CD4-positive, alpha-beta T cell (primary cell): ENCODE results near the gene TSEN2. TPM values are rescaled to one million over a fixed set of nuclear protein-coding genes. Genes with fewer than 3 reads are reported as not detected.
A peak's percentile ranks its signal among the peaks of the same experiment; 100 is the strongest.

Experiments
- ATAC-seq: fragments of 200-7000 bp; cut with Tn5 transposase; one replicate; pipeline ENCODE4 v1.10.0; 2022; ENCODE audit warnings: mild to moderate bottlenecking; ENCODE audit not compliant: poor library complexity
- CTCF ChIA-PET: fragments of 350-600 bp; sonication (Branson Sonifier 250); formaldehyde crosslinking; loops from one replicate; lab custom pipeline; 2021; ENCODE audit warnings: antibody characterized with exemption, inconsistent platforms; lab: Charles Lee
- POLR2A ChIA-PET: fragments of 350-600 bp; sonication (Branson Sonifier 250); formaldehyde crosslinking; loops from one replicate; lab custom pipeline; 2021; ENCODE audit warnings: antibody characterized with exemption, inconsistent platforms; lab: Charles Lee
- DNase-seq, 14 experiments: peaks; one replicate each; pipeline ENCODE4 v3.0.0-alpha.2; 2013 to 2020; ENCODE audit warnings: mixed read lengths in 2 of 14
- H3K27ac ChIP-seq, 2 donors: one replicate each; pipeline versions ENCODE4 v1.5.1 to v1.7.0; 2013; ENCODE audit warnings: low read length in 2 of 2, low read depth in 1 of 2, mild to moderate bottlenecking in 1 of 2
- H3K27me3 ChIP-seq, 2 experiments: 1 replicate in 1 of 2; 2 replicates in 1 of 2; pipeline versions ENCODE4 v1.6.1 to v1.7.0; 2013; ENCODE audit warnings: low read length in 2 of 2, control low read depth in 1 of 2, mild to moderate bottlenecking in 1 of 2, moderate library complexity in 1 of 2; ENCODE audit not compliant: insufficient read depth in 2 of 2, control insufficient read depth in 1 of 2
- H3K36me3 ChIP-seq: one replicate; pipeline ENCODE4 v1.6.1; 2013; ENCODE audit warnings: low read length, control low read depth; ENCODE audit not compliant: insufficient read depth
- H3K4me1 ChIP-seq: one replicate; pipeline ENCODE4 v1.6.1; 2013; ENCODE audit warnings: low read length, control low read depth; ENCODE audit not compliant: insufficient read depth
- H3K4me3 ChIP-seq: one replicate; pipeline ENCODE4 v1.5.1; 2013; ENCODE audit warnings: mild to moderate bottlenecking, low read length, moderate library complexity
- H3K9me3 ChIP-seq, 2 experiments: 1 replicate in 1 of 2; 2 replicates in 1 of 2; pipeline versions ENCODE4 v1.6.1 to v1.7.0; 2013; ENCODE audit warnings: low read length in 2 of 2, mild to moderate bottlenecking in 2 of 2, control low read depth in 1 of 2, moderate library complexity in 1 of 2; ENCODE audit not compliant: control insufficient read depth in 1 of 2, insufficient read depth in 1 of 2
- H3K27ac Mint-ChIP-seq: one replicate; pipeline ENCODE4 v1.8.0; 2020; ENCODE audit warnings: mixed read lengths
- H3K27me3 Mint-ChIP-seq: one replicate; pipeline ENCODE4 v1.8.0; 2021; ENCODE audit warnings: mixed read lengths
- H3K36me3 Mint-ChIP-seq: one replicate; pipeline ENCODE4 v1.8.0; 2021; ENCODE audit warnings: low read depth, mixed read lengths
- H3K4me1 Mint-ChIP-seq: one replicate; pipeline ENCODE4 v1.8.0; 2021; ENCODE audit warnings: low read depth, mixed read lengths
- H3K4me3 Mint-ChIP-seq: one replicate; pipeline ENCODE4 v1.8.0; 2020; ENCODE audit warnings: mild to moderate bottlenecking, mixed read lengths
- H3K9me3 Mint-ChIP-seq: one replicate; pipeline ENCODE4 v1.8.0; 2020; ENCODE audit warnings: mixed read lengths
- CTCF ChIP-seq: fragments of 200-600 bp; IDR thresholded peaks from one replicate; pipeline ENCODE4 v1.8.0; 2022; ENCODE audit warnings: antibody characterized with exemption, mild to moderate bottlenecking
- intact Hi-C, 2 experiments: fragments of 100-400 bp; cut with DNase I in 1 of 2; cut with micrococcal nuclease in 1 of 2; formaldehyde crosslinking; loops; one replicate each; pipeline versions ENCODE4 v1.15.1 to v1.9.0; 2023 to 2025; cut with DNase I, micrococcal nuclease
- total RNA-seq, 174 experiments: library from RNA in 2 of 174; stranded (reverse) in 2 of 174; gene quantifications; one replicate each; pipeline ENCODE4 v1.2.3 and lab custom pipeline; 2021 to 2026

TSEN2 gene
- total RNA-seq, 2 experiments from 2014 or later, result 8.0 to 8.2 TPM

- H3K36me3 Mint-ChIP-seq, result no peaks in the 10 kb centered on the region
- H3K27me3 Mint-ChIP-seq, result peaks cover 30% of the 10 kb centered on the region
- no peak overlapping the region for H3K27ac Mint-ChIP-seq
- POLR2A ChIA-PET, result no interaction called here
- Histone ChIP-seq H3K27ac (no peak overlapping the region), H3K4me1 (peaks cover 7% of the 10 kb centered on the region), H3K27me3 (peaks cover 14 to 20% of the 10 kb centered on the region in 2 experiments), H3K9me3 (peaks cover 0 to 10% of the 10 kb centered on the region in 2 experiments), H3K4me3 (no peak overlapping the region), H3K36me3 (no peaks in the 10 kb centered on the region)
- TF ChIP-seq CTCF, result no peak
- H3K4me1 Mint-ChIP-seq, result peaks cover 8% of the 10 kb centered on the region
- CTCF ChIA-PET, result interaction anchor here (0.9 kb wide), 1 partner anchor 71 kb away, joined by 3 read pairs; no protein-coding TSS in a partner anchor
- intact Hi-C loops, result loop anchor here in 1 of 2 experiments (10.0 kb wide), 3 partner anchors 285 to 1275 kb away; partner anchors contain the start of gene ATG7
- DNase-seq (no peak), ATAC-seq (no peak)
- no peaks in the 10 kb centered on the region for H3K9me3 Mint-ChIP-seq
- H3K4me3 Mint-ChIP-seq, result no peak overlapping the region
These were observed 65.9 kb downstream of the TSEN2 start for GRCh38 chr3:12549971-12550760.

GRCh38 chr3:12553921-12554391 is 69.7 kb downstream of the TSEN2 start:
- Mint-ChIP-seq H3K9me3 (no peaks in the 10 kb centered on the region), H3K27ac (no peak overlapping the region), H3K4me3 (peak overlapping the region; percentile 71), H3K36me3 (peaks cover 12% of the 10 kb centered on the region), H3K4me1 (peaks cover 39% of the 10 kb centered on the region), H3K27me3 (peaks cover 45% of the 10 kb centered on the region)
- TF ChIP-seq CTCF, result no peak
- ATAC-seq, result no peak
- Histone ChIP-seq H3K36me3 (no peaks in the 10 kb centered on the region), H3K27ac (no peak overlapping the region), H3K27me3 (peaks cover 17 to 27% of the 10 kb centered on the region in 2 experiments), H3K4me1 (peaks cover 26% of the 10 kb centered on the region), H3K9me3 (peaks cover 0 to 10% of the 10 kb centered on the region in 2 experiments), H3K4me3 (peak overlapping the region; percentile 46)
- intact Hi-C loops, result loop anchor here in 1 of 2 experiments (10.0 kb wide), 3 partner anchors 281 to 1279 kb away; partner anchors contain the start of gene ATG7
- ChIA-PET POLR2A (interaction anchor here (1.3 to 2.2 kb wide), 2 partner anchors 70 to 110 kb away, joined by 6 to 9 read pairs; partner anchors contain the start of genes RAF1 and TSEN2), CTCF (interaction anchor here (0.9 to 1.4 kb wide), 2 partner anchors 13 kb away, joined by 3 read pairs; no protein-coding TSS in a partner anchor)
- DNase-seq, result peak in 4 of 14 experiments; percentile 3 to 42 (median 20)

- H3K36me3 ChIP-seq, result no peaks in the 10 kb centered on the region
- ATAC-seq (no peak), DNase-seq (peak in 4 of 14 experiments; percentile 1 to 43 (median 12))
- Mint-ChIP-seq H3K4me3 (peak overlapping the region; percentile 93), H3K27ac (peak overlapping the region; percentile 81), H3K4me1 (peaks cover 63% of the 10 kb centered on the region), H3K9me3 (no peaks in the 10 kb centered on the region), H3K36me3 (peaks cover 12% of the 10 kb centered on the region), H3K27me3 (peaks cover 38% of the 10 kb centered on the region)
- CTCF ChIA-PET, result no interaction called here
- H3K4me3 ChIP-seq, result peak overlapping the region; percentile 85
- peaks cover 17 to 27% of the 10 kb centered on the region in 2 experiments for H3K27me3 ChIP-seq
- intact Hi-C loops, result loop anchor here (5.0 to 10.0 kb wide), 5 partner anchors 106 to 1282 kb away; partner anchors contain the start of genes ATG7 (in 1 of the 2) and RAF1 (in 1 of the 2)
- no peak for TF ChIP-seq CTCF
- POLR2A ChIA-PET, result interaction anchor here (0.6 to 3.3 kb wide), 4 partner anchors 9 to 829 kb away, joined by 3 to 19 read pairs (median 4); partner anchors contain the start of genes RAF1 and TSEN2
- H3K4me1 ChIP-seq, result peaks cover 41% of the 10 kb centered on the region
- peaks cover 0 to 10% of the 10 kb centered on the region in 2 experiments for H3K9me3 ChIP-seq
- peak overlapping the region in 1 of 2 donors; percentile 46 for H3K27ac ChIP-seq
These were observed 72.0 kb downstream of the TSEN2 start for GRCh38 chr3:12556314-12556689.
